Measurements from ENCODE around the gene ADARB1.

DNA sequence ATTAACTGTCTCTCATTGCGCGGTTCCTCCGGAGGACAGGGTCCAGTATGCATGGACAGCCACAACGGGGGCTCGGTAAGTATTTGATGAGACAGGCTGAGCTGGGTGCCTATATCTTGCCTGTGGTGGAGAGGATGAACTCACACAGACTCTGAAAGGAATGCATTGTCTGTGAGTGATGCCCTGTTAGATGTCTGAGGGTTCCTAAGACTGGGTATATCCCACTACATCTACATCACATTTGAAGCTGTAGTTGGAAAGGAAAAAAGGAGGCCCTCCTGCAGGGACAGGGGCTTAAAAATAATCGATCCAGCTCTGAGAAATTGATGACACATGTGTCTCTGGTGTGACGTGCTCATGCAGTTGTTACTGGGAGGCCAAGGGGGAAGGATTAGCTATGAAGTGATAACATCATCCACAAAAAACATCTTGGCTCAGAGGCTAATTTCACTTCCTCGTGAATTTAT is 1.9 kb downstream of the ADARB1 start:
- TF ChIP-seq, protein P1, sequence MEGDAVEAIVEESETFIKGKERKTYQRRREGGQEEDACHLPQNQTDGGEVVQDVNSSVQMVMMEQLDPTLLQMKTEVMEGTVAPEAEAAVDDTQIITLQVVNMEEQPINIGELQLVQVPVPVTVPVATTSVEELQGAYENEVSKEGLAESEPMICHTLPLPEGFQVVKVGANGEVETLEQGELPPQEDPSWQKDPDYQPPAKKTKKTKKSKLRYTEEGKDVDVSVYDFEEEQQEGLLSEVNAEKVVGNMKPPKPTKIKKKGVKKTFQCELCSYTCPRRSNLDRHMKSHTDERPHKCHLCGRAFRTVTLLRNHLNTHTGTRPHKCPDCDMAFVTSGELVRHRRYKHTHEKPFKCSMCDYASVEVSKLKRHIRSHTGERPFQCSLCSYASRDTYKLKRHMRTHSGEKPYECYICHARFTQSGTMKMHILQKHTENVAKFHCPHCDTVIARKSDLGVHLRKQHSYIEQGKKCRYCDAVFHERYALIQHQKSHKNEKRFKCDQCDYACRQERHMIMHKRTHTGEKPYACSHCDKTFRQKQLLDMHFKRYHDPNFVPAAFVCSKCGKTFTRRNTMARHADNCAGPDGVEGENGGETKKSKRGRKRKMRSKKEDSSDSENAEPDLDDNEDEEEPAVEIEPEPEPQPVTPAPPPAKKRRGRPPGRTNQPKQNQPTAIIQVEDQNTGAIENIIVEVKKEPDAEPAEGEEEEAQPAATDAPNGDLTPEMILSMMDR (IDR thresholded peaks at IDR 0.05; ENCODE audit: low read length): no peak
- TF ChIP-seq EZH2 (IDR thresholded peaks at IDR 0.05; ENCODE audit: borderline replicate concordance, low read length): no peak

All from OCI-LY1 (cell line).